HepG2 (cell line): ENCODE data around the gene WTAP. TPM values are rescaled to one million over a fixed set of nuclear protein-coding genes. Genes with fewer than 3 reads are reported as not detected.

ENCODE experiments used
- ARID2 ChIP-seq: sonication (generic); formaldehyde crosslinking; IDR thresholded peaks from 2 replicates; pipeline ENCODE4 v1.8.1; 2022; ENCODE audit warnings: mild to moderate bottlenecking, missing genetic modification reagents, borderline replicate concordance
- ATF4 ChIP-seq, 2 experiments: fragments of 450-650 bp in 1 of 2; sonication (generic) in 1 of 2; formaldehyde crosslinking; IDR thresholded peaks; 2 replicates each; pipeline versions ENCODE4 v1.5.0 to v1.8.0; 2020 to 2022; ENCODE audit warnings: mild to moderate bottlenecking in 1 of 2, missing genetic modification reagents in 1 of 2
- ATF7-NPFF ChIP-seq: sonication (generic); formaldehyde crosslinking; IDR thresholded peaks from 2 replicates; pipeline ENCODE4 v1.8.1; 2023; ENCODE audit warnings: mild to moderate bottlenecking, low read depth, missing genetic modification reagents, moderate library complexity
- CHD2 ChIP-seq: IDR thresholded peaks from 2 replicates; pipeline ENCODE4 v1.6.1; 2011; ENCODE audit warnings: low read depth, low read length, improper control_type of control experiment
- CREBL2 ChIP-seq: sonication (generic); formaldehyde crosslinking; IDR thresholded peaks from 2 replicates; pipeline ENCODE4 v1.8.1; 2023; ENCODE audit warnings: missing genetic modification reagents, mild to moderate bottlenecking, borderline replicate concordance
- PITX1 ChIP-seq: sonication (generic); formaldehyde crosslinking; IDR thresholded peaks from 2 replicates; pipeline ENCODE4 v1.5.1; 2020; ENCODE audit warnings: mild to moderate bottlenecking, missing genetic modification reagents
- PTBP1 ChIP-seq: fragments of 200-400 bp; formaldehyde crosslinking; IDR thresholded peaks from 2 replicates; pipeline ENCODE4 v1.6.1; 2018; ENCODE audit warnings: low read length, low read depth; ENCODE audit not compliant: poor library complexity, severe bottlenecking
- TFDP1 ChIP-seq: IDR thresholded peaks from 2 replicates; pipeline ENCODE4 v1.6.1; 2016; ENCODE audit warnings: missing compliant biosample characterization, missing genetic modification reagents, borderline replicate concordance
- TFDP2 ChIP-seq: sonication (generic); formaldehyde crosslinking; IDR thresholded peaks from 2 replicates; pipeline ENCODE4 v1.4.0; 2020; ENCODE audit warnings: missing genetic modification reagents
- TRIM24 ChIP-seq: sonication (generic); formaldehyde crosslinking; IDR thresholded peaks from 2 replicates; pipeline ENCODE4 v1.8.0; 2022; ENCODE audit warnings: mild to moderate bottlenecking, missing genetic modification reagents
- ZFX ChIP-seq: sonication (generic); formaldehyde crosslinking; IDR thresholded peaks from 2 replicates; pipeline ENCODE4 v1.4.0; 2020; ENCODE audit warnings: mild to moderate bottlenecking, low read depth, missing genetic modification reagents, moderate library complexity
- ZHX2 ChIP-seq, 2 experiments: sonication (generic) in 1 of 2; formaldehyde crosslinking in 1 of 2; IDR thresholded peaks; 2 replicates each; pipeline versions ENCODE4 v1.6.1 to v1.9.0; 2014 to 2022; ENCODE audit warnings: antibody characterized with exemption in 1 of 2, borderline replicate concordance in 1 of 2, inconsistent platforms in 1 of 2, low read depth in 1 of 2, missing genetic modification reagents in 1 of 2
- ZNF33A ChIP-seq: sonication (generic); formaldehyde crosslinking; IDR thresholded peaks from 2 replicates; pipeline ENCODE4 v1.5.1; 2020; ENCODE audit warnings: missing genetic modification reagents, mild to moderate bottlenecking, moderate library complexity, borderline replicate concordance
- ZNF44 ChIP-seq: sonication (generic); formaldehyde crosslinking; IDR thresholded peaks from 2 replicates; pipeline ENCODE4 v1.5.1; 2020; ENCODE audit warnings: mild to moderate bottlenecking, missing genetic modification reagents
- ZNF580 ChIP-seq: IDR thresholded peaks from 2 replicates; pipeline ENCODE4 v1.6.1; 2016; ENCODE audit warnings: low read depth, borderline replicate concordance
- ZNF598 ChIP-seq: sonication (generic); formaldehyde crosslinking; IDR thresholded peaks from 2 replicates; pipeline ENCODE4 v1.5.1; 2020; ENCODE audit warnings: mild to moderate bottlenecking, missing genetic modification reagents, borderline replicate concordance
- ZSCAN9 ChIP-seq: IDR thresholded peaks from 2 replicates; pipeline ENCODE4 v1.6.1; 2016; ENCODE audit warnings: borderline replicate concordance
- polyA plus RNA-seq, 8 experiments: library from polyadenylated mRNA; depleted of rRNA in 3 of 8; stranded (reverse) in 7 of 8; unstranded in 1 of 8; fragments of >200 nt; fragmentation: Illumina TruSeq in 4 of 8; extraction: Trizol in 4 of 8; gene quantifications; 2 replicates each; pipeline versions ENCODE4 v1.2.1 to v1.2.3, GENCODE V29; 2011 to 2016; ENCODE audit warnings: low read depth in 4 of 8, missing spikeins in 1 of 8, mixed read lengths in 1 of 8; ENCODE audit not compliant: insufficient read depth in 1 of 8
- total RNA-seq, 5 experiments: library from RNA; depleted of rRNA; stranded (reverse); fragments of >200 nt; fragmentation: Illumina TruSeq; extraction: Trizol; gene quantifications; 2 replicates each; pipeline ENCODE4 v1.2.3, GENCODE V29; 2016; ENCODE audit warnings: low read depth in 1 of 5

WTAP gene
- total and polyA plus RNA-seq, 2 of the 13 experiments (the other 11 are each of a cell fraction or from before 2014, with no cell fraction given): 31.6 to 167 TPM

GRCh38 chr6:159761129-159761872, 34.0 kb downstream of the WTAP start (continued):
- no peak for TF ChIP-seq ZHX2 (IDR thresholded peaks at IDR 0.05; ENCODE audit: low read depth)
- TF ChIP-seq ZHX2 (CRISPR knock-in tag; IDR thresholded peaks at IDR 0.05; ENCODE audit: borderline replicate concordance): no peak; the same call in 1 of the 2 replicates
- no peak for TF ChIP-seq TFDP2 (CRISPR knock-in tag)
- peak; percentile 84 for TF ChIP-seq ARID2 (CRISPR knock-in tag)
- no peak for TF ChIP-seq ZNF580
- TF ChIP-seq CREBL2: no peak
- TF ChIP-seq CHD2: no peak
- no peak for TF ChIP-seq ZFX
- TF ChIP-seq ZNF44 (CRISPR knock-in tag): no peak
- no peak for TF ChIP-seq TFDP1 (CRISPR knock-in tag)
- TF ChIP-seq TRIM24 (CRISPR knock-in tag): 0 out of 2 replicates have a peak, but pooled peaks have one; percentile 31
- TF ChIP-seq ZNF598 (CRISPR knock-in tag): no peak; the same call in 1 of the 2 replicates
- 0 out of 4 replicates have a peak, but pooled peaks of 1 of the 2 experiments have one; percentile 12 for TF ChIP-seq ATF4 (CRISPR knock-in tag; IDR thresholded peaks at IDR 0.05)
- TF ChIP-seq ATF7-NPFF: no peak
- 0 out of 2 replicates have a peak, but pooled peaks have one; percentile 8 for TF ChIP-seq PITX1 (CRISPR knock-in tag)
- TF ChIP-seq ZSCAN9 (CRISPR knock-in tag): no peak
- TF ChIP-seq ZNF33A (CRISPR knock-in tag): no peak
- no peak for TF ChIP-seq PTBP1
